ENCODE measurements around the gene KNDC1. TPM values are rescaled to one million over a fixed set of nuclear protein-coding genes. Genes with fewer than 3 reads are reported as not detected.
"Not testable (repeated sequence)": the region's sequence is repeated elsewhere in the genome, so short reads cannot be mapped to it uniquely, and the experiment has no call there.

The KNDC1 gene
- polyA plus RNA-seq, 1 experiment = 1.0 TPM

DNA sequence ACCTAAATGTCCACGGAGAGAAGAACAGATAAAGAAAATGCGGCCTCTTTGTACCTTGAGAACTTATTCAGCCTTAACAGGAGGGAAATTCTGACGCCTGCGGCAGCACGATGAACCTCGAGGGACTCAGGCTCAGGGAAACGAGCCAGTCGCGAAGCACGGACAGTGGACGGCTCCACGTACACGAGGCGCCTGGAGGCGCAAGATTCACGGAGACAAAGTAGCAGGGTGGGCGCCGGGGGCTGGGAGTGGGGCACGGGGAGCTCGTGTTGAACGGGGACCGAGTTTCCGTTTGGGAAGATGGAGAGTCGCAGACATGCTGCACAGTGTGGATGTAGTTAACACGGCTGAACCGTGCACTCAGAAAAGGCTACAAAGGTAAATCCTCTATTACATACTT lies 56.8 kb downstream of the KNDC1 start:
- POLR2A ChIA-PET = no interaction called here
- H3K27me3 ChIP-seq (ENCODE audit: control insufficient read depth, insufficient read depth, low read length) = no peaks in the 10 kb centered on the region
- no peak for TF ChIP-seq CTCF (IDR thresholded peaks at IDR 0.05; ENCODE audit: insufficient read depth, low read depth, low read length)

DNA sequence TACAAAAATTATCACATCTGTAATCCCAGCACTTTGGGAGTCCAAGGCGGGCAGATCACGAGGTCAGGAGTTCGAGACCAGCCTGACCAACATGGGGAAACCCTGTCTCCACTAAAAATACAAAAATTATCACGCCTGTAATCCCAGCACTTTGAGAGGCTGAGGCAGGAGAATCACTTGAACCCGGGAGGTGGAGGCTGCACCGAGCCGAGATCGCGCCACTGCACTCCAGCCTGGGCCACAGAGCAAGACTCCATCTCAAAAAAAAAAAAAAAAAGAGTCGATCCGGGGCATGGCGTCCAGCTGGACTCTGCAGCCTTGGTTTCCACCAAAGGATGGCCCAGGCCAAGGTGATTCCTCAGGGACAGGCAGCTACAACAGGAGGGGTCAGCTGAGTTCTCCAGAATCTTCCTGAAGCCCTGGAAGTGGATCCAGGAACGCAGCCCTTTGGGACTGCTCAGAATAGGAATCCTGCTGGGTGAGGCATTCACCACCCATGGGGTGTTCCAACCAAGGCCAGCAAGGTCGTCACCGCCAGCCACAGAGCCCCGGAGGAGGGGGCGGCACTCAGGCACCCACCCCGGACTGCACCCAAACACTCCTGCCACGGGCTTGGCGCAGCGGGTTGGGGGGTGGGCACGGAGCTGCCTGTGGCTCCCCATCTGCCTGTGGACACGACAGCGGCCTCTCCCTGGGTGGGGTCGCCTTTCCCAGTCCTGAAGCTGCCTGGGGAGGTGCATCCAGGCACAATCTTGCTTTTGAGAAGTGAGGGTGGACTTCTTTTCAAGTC lies 58.0 kb downstream of the KNDC1 start:
- Histone ChIP-seq H3K4me3 (ENCODE audit: low read depth, low read length) (no peak overlapping the region), H3K36me3 (ENCODE audit: control insufficient read depth, insufficient read depth, low read length) (no peaks in the 10 kb centered on the region), H3K27me3 (ENCODE audit: control insufficient read depth, insufficient read depth, low read length) (no peaks in the 10 kb centered on the region)
- POLR2A ChIA-PET = no interaction called here
- CTCF ChIA-PET = no interaction called here
- no peak for TF ChIP-seq CTCF (IDR thresholded peaks at IDR 0.05; ENCODE audit: insufficient read depth, low read depth, low read length)
- DNase-seq (ENCODE audit: low read depth) = no peak

More for the DNA sequence above, 56.8 kb downstream of the KNDC1 start:
- H3K36me3 ChIP-seq (ENCODE audit: control insufficient read depth, insufficient read depth, low read length) = no peaks in the 10 kb centered on the region
- H3K4me3 ChIP-seq (ENCODE audit: low read depth, low read length) = no peak overlapping the region
- DNase-seq (ENCODE audit: low read depth) = no peak
- CTCF ChIA-PET = no interaction called here

- no peaks in the 10 kb centered on the region for H3K27me3 ChIP-seq (ENCODE audit: control insufficient read depth, insufficient read depth, low read length)
- H3K36me3 ChIP-seq (ENCODE audit: control insufficient read depth, insufficient read depth, low read length) = no peaks in the 10 kb centered on the region
- H3K4me3 ChIP-seq (ENCODE audit: low read depth, low read length) = no peak overlapping the region
- no peak for DNase-seq (ENCODE audit: low read depth)
- TF ChIP-seq CTCF (IDR thresholded peaks at IDR 0.05; ENCODE audit: insufficient read depth, low read depth, low read length) = no peak
- CTCF ChIA-PET = interaction anchor here (0.8 kb wide), 1 partner anchor 39 kb away, joined by 4 read pairs; no protein-coding TSS in a partner anchor
- POLR2A ChIA-PET = no interaction called here
These were observed 58.9 kb downstream of the KNDC1 start for GRCh38 chr10:133218891-133219290.

GRCh38 chr10:133219782-133220181 lies 59.8 kb downstream of the KNDC1 start:
- CTCF ChIA-PET = no interaction called here
- no peak for TF ChIP-seq CTCF (IDR thresholded peaks at IDR 0.05; ENCODE audit: insufficient read depth, low read depth, low read length)
- POLR2A ChIA-PET = no interaction called here
- Histone ChIP-seq H3K36me3 (ENCODE audit: control insufficient read depth, insufficient read depth, low read length) (no peaks in the 10 kb centered on the region), H3K4me3 (ENCODE audit: low read depth, low read length) (no peak overlapping the region), H3K27me3 (ENCODE audit: control insufficient read depth, insufficient read depth, low read length) (no peaks in the 10 kb centered on the region)
- DNase-seq (ENCODE audit: low read depth) = no peak

DNA sequence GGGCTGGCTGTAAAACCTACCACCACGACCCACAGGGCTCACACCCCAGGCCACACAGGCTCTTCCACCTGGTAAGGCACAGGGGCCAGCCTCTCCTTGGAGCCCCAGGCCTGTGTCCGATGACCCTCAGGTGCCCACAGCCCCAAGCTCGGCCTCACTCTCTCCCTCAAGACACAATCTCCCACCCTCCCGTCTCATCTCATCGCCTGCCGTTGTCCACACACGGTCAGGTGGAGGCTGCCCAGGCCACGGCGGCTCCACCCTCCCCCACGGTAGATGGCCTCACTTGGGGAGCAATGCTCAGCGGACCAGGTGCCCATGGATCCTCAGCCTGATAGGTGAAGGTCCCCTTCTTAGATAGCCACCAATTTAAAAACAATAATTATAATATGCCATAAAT lies 61.3 kb downstream of the KNDC1 start:
- TF ChIP-seq CTCF (IDR thresholded peaks at IDR 0.05; ENCODE audit: insufficient read depth, low read depth, low read length) = no peak
- Histone ChIP-seq H3K36me3 (ENCODE audit: control insufficient read depth, insufficient read depth, low read length) (no peaks in the 10 kb centered on the region), H3K27me3 (ENCODE audit: control insufficient read depth, insufficient read depth, low read length) (no peaks in the 10 kb centered on the region), H3K4me3 (ENCODE audit: low read depth, low read length) (no peak overlapping the region)
- POLR2A ChIA-PET = no interaction called here
- CTCF ChIA-PET = no interaction called here
- DNase-seq (ENCODE audit: low read depth) = no peak

DNA sequence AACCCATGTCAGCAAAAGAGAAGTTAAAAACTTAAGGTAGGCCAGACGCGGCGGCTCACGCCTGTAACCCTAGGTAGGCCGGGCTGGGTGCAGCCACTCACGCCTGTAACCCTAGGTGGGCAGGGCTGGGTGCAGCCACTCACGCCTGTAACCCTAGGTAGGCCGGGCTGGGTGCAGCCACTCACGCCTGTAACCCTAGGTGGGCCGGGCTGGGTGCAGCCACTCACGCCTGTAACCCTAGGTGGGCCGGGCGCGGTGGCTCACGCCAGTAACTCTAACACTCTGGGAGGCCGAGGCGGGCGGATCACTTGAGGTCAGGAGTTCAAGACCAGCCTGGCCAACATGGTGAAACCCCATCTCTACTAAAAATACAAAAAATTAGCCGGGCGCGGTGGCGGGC lies 61.7 kb downstream of the KNDC1 start:
- DNase-seq (ENCODE audit: low read depth); H3K4me3 ChIP-seq (ENCODE audit: low read depth, low read length); H3K36me3 ChIP-seq (ENCODE audit: control insufficient read depth, insufficient read depth, low read length); H3K27me3 ChIP-seq (ENCODE audit: control insufficient read depth, insufficient read depth, low read length); CTCF ChIA-PET; POLR2A ChIA-PET: not testable (repeated sequence)
